GM21619 (cell line): ENCODE results near the gene DHRS3.
A peak's percentile ranks its signal among the peaks of the same experiment; 100 is the strongest.

Source experiments
- ATAC-seq: cut with Tn5 transposase; IDR thresholded peaks from one replicate; pipeline ENCODE4 v1.9.1; 2021; ENCODE audit not compliant: unreplicated experiment

The DHRS3 gene

DNA sequence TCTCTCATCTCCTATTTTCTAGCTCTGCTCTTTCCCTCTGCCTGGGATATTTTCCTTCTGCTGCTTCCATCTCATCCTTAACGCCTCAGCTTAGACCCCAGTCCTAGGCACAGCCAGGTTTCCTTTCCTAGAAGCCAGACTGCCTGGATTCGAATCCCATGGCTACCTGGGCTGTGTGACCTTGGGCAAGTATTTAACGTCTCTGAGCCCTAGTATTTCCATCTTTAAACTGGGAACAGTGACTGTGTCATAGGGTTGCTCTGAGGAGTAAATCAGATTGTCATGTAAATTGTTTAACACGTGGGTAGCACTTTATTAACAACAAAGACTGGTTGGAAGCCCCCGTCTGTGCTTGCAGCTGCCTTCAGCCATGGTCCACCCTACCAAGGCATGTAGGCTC lies 18.4 kb downstream of the DHRS3 start:
- no peak for ATAC-seq

DNA sequence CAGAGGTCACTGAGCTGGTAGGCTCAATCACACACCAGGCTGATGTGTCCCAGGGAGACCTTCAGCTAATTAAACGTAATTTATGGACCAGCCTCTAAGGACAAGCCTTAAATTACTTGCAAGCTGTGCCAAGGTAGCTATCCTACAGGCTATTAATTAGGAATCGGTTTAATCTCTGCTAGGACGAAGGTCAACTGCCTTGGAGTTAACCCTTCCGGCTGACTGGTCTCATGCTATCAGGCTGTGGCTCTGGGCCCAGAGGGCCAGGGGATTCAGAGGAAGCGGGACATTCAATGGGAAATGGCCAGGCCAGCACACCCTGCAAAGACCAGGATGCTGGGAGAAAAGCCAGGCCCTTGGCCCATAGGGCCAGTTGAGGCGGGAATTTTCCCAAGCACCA lies 19.0 kb downstream of the DHRS3 start:
- no peak for ATAC-seq

DNA sequence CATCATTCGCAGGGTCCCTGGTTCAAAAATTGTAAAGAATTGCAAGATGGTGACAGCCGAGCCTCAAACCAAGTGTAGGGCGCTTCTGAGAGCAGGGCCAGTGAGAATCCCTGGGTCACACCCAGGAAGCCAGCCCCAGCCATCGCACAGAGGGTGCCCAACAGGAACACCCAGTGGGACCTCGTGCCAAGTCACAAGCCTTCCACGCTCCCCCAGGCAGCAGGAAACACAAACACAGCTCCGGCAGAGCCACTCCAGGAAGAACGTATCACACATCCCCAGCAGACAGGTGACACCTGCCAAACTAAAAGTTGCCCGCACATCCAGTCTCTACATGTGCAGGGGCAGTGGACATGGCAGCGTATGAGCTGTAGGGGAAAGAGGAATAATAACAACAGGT lies 20.2 kb downstream of the DHRS3 start:
- no peak for ATAC-seq

DNA sequence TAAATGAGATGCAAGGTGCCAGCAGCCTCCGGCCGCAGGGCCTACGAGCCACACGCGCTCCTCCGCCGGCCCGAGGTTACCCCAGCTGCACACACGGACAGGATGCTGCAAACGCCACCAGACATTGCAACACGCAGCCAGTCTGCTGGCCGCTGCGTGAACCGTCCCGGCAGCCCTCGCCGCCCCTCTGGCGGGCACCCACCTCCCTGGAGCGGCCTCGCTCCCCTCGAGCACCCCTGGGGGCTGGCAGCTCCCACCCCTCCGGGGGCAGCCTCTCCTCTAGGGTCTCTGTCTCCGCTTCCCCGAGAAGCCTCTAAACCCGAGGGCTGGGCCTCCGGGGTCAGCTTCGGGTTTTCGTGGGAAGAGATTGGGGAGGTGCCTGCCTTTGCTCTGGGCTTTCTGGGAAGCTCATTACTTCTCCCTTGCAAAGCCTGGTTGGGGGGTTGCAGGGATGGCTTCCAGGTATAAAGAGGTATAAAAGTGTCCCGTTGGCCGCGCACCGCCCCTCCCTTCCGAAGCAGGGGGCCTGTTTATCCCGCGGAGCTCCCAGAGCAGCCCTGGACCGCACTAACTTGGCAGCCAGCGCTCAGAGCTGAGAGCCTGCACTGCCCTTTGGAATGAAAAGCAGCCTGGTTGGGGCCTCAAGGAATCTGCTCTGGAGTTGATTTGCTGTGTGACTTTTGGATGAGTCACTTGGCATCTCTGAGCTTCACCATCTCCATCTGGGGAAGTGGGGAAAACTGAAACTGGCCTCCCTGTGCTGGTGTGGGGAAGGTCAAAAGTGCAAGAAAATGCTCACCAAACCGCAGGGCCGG lies 21.8 kb downstream of the DHRS3 start:
- peak; percentile 69 for ATAC-seq

DNA sequence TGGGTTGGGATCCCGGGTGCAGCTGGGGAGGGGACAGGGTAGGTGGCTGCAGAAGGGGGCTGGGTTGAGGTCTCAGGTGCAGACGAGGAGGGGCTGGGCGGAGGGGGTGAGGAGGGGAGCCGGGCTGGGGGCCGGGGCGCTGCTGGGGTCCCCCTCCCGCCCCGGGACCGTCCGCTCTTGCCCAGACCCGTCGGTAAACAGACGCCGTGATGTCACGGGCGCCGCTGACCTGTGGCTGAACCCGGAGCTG lies 22.3 kb downstream of the DHRS3 start:
- ATAC-seq, result no peak

DNA sequence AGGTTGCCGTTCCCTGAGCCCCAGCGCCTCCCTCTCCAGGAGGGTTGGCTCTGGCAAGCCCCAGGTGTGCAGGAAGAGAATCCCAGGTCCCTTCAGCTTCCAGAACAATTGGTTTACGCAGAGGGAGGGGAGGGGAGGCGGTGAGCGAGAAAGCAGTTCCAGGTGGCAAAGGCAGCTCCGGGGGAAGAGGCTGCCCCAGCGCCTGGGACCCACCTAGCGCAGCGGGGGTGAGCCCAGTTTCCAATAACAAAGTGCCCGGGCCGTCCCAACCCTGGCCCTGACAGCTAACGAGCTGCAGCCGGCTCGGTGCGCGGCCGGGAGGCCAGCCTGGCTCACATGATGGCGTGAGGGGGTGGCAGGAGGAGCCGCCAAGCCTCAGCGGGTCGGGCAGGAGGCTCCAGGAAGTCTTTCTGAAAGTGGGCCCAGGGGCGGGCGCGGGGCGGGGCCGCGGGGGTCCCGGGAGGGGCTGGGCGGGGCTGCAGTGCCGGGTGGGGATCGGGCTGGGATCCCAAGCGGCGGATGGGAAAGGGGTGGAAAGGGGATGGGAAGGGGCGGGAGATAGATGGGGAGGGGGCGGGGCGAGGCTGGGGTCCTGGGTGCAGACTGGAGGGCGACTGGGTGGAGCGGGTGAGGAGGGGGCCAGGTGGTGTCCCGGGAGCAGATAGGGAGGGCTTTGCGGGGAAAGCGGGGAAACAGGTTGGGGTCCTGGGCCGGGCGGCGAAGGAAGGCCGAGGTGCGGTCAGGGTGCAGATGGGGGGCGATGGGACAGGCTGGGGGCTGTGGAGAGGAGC lies 22.8 kb downstream of the DHRS3 start:
- ATAC-seq, result no peak

DNA sequence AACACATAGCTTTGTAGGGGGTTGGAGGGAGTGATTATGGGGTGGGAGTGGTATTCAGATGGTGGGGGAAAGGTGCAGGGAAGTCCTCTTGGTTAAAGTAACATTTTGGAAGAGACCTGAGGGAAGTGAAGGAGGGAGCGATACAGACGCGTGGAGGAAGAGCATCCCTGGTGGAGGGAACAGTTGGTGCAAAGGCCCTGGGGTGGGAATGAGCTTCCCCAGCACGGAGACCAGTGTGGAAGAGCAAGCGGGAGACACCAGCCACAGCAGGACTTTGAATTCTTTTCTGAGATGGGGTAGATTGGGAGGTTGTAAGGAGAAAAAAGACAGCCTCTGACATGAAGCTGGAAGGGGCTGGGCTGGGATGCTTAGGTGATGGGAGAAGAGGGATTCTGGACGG lies 23.5 kb downstream of the DHRS3 start:
- ATAC-seq, result no peak

DNA sequence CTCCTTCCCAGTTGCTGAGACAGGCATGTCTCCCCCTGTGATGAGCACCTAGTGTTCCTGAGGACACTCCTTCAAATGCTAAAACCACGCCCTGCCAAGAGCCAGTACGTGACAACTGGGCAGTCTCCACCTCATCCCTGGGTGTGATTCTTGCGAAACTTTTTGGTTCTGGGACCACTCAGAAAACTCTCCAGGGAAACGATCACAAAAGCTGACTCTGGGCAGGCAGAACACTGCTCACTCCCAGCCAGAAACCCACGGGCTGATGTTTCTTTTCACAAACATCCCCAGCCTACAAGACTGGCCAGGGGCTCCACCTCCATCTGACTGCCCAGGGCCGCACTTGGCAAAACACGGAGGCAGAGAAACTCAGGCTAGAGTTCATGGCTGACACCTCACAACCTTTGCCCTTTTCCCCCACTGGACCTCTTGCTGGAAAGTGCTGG lies 24.4 kb downstream of the DHRS3 start:
- ATAC-seq, result no peak

DNA sequence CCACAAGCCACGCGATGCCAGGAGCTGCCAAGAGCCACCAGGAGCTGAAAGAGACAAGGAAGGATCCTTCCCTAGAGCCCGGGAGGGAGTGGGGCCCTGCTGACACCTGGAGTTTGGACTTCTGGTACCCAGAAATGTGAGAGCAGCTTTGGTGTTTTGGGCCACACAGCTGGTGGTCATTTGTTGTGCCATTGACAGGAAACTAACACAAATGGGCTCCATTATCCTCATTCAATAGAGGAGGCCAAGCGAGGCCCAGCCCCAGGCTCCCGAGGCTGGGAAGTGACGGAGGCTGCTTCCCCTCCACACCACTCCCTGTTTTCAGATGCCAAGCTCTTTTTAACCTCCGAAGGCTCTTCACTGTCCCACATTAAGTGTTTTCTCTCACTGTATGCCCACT lies 25.5 kb downstream of the DHRS3 start:
- ATAC-seq, result no peak

DNA sequence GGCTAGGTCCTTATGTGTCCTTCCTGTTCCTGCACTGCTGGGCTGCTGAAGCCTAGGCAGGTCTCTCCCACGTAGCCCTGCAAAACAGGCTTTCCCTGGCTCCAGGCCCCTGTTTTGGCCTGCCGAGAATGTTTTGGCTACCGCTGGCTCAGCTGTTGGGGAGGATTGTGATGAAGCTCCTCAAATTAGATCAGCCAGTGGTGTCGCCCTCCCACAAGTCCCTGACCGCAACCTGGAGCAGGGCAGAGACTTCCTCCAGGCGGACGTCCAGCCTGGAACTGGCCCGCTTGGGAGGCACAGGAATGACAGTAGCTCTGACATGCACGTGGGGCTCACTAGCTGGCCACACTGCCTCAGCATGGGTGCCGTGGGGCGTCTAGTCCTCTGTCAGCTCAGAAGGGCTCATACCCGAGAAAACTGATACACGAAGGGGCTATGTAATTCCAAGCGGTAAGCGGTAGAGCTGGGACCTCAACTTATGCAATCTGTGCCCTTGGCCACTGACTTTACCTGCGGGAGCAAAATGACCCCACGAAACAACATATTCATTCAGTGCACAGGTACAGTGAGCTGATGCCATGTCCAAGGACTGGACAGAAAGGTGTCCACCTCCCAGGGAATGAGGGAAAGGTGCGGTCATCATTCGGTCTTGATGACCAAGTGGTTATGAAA lies 26.6 kb downstream of the DHRS3 start:
- ATAC-seq, result no peak

DNA sequence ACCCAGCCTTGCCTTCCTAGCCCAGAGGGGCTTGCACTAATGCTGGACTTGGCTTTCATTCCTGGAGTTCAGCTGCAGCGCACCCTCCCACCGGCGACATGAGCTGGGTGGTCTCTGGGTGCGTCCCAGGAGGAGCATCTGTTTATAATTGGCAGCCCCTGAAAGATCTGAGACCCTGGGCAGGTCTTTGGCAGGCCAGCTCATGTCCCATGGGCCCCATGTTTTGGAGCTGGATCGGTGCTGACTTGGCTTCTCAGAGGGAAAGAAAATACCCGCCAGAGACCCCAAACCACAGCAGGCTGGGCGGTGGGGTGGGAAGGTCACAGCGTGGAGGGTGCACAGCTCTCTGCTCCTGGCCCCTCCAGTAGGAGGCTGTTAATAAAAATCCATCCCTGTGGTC lies 29.3 kb downstream of the DHRS3 start:
- ATAC-seq, result no peak

DNA sequence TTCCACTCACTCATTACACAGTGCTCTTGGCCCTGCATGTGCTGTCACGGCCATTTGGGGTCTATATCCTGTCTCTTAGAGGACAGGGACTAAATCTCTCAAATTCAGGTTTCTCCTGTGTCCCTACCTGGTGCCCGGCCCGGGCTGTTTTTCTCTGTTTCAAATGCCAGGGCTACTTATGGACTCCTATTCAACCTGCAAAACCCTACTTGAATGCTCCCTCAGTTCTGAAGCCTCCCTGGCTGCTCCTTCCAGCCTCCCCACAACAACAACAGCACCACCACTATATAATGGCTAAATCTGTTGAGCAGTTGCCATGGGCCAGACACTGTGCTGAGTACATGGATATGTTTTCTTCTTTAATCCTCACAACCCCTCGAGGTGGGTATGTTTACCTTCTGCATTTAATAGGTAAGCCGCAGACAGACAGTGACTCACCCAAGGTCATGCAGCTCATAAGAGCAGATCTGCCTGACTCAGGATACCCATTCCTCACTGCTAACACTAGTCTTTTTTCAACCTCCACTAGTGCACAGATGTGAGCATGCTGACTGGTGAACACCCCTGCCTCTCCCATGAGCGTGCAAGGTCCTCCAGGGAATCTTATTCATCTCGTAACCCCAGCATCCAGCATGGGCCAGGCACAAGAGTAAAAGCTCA lies 29.9 kb downstream of the DHRS3 start:
- no peak for ATAC-seq

DNA sequence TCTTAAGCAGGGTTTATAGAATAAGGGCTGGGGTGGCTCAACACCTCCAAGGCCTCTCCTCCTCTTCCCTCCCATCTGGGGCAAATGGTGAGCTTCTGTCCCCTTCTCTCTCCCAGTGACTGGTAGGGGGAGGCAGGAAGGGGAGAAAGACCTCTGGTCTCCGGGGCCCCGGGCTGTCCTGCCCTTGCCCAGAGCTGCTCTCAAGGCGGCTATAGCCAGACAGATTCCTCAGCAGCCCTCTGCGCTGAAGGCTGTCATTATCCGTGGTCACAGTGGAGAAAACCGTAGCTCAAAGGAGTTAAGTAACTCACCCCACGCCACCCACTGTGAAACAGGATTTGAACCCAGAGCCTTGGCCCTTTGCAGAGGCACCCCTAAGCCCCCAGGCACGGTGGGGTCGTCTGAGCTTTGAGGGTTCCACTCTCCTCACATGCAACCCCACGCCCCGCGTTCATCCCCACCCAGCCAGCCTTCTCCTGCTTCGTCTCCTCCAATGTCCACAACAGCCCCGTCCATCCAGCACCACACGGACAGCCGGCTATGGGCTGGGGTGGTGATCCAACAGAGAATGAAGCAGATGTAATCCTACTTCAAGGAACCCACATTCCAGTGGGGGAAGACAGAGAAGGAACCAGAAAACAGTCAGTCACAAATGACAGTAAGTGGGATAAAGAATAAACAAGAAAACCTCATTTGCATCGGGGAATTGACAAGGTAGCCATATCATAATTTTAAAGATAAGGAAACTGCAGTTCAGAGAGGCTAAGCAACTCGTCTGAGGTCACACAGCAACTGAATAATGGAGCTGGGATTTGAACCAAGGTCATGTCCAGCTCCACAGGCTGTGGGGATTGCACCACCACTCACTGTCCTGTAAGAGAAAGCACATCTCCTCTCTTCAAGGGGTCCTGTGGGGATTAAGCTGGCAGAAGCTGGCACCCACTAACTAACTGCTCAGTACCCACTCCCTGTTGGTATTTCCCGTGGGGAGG lies 31.8 kb downstream of the DHRS3 start:
- ATAC-seq, result no peak

DNA sequence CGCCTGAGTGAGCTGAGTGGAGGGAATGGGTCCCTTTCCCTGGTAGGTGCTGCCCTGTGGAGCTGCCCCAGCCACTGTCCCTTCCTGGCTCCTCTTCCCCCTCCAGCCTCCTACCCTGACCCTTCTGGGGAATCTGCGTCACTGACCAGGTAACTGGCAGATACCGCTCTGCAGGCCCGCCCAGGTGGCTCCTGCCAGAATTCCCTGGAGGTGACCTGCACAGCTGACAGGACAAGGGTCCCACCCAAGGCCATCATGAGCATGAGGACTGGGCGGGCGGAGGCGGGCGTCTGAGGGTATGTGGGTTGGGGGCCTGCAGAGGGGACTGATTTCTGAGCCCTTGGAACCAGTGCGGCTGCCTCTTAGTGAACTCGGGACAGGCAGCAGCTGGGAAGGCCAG lies 32.5 kb downstream of the DHRS3 start:
- no peak for ATAC-seq

DNA sequence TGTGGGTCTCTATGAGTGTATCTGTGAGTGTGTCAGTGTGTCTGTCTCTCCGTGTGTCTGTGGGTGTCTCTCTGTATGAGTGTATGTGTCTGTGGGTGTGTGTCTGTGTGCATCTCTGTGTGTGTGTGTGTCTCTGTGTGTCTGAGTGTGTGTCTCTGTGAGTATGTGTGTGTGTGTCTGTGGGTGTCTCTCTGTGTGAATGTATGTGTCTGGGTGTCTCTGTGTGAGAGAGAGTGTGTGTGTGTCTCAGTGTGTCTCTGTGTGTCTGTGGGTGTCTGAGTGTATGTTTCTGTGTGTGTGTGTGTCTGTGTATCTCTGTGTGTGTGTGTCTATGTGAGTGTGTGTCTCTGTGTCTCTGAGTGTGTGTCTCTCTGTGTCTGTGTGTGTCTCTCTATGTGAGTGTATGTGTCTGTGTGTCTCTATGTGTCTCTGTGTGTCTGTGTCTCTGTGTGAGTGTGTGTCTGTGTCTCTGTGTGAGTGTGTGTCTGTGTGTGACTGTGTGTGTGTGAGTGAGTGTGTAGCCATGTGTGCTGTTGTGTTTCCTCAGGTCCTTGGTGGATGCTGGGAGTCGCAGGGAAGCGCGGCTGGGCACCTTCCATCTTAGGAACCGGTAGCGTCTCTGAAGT lies 33.0 kb downstream of the DHRS3 start:
- ATAC-seq, result no peak

DNA sequence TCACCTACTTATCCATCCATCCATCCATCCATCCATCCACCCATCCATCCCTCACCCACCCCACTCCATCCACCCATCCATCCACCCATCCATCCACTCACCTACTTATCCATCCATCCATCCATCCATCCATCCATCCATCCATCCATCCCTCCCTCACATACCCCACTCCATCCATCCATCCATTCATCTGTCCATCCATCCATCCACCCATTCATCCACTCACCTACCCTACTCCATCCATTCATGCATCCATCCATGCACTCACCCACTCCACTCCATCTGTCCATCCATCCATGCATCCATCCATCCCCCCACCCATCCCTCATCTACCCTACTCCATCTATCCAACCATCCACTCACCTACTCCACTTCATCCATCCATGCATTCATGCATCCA lies 34.5 kb downstream of the DHRS3 start:
- no peak for ATAC-seq

DNA sequence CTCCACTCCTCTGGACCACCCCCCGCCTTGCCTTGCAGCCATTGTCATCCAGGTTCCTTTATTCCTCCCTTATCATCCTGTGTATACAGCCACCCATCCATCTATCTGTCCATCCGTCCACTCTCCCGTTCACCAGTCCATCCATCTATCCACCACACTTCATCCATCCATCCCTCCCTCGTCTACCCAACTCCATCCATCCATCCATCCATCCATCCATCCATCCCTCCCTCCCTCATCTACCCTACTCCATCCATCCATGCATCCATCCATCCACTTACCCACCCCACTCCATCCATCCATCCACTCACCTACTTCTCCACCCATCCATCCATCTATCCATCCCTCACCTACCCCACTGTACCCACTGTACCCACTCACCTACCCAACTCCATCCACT lies 35.4 kb downstream of the DHRS3 start:
- ATAC-seq, result no peak

DNA sequence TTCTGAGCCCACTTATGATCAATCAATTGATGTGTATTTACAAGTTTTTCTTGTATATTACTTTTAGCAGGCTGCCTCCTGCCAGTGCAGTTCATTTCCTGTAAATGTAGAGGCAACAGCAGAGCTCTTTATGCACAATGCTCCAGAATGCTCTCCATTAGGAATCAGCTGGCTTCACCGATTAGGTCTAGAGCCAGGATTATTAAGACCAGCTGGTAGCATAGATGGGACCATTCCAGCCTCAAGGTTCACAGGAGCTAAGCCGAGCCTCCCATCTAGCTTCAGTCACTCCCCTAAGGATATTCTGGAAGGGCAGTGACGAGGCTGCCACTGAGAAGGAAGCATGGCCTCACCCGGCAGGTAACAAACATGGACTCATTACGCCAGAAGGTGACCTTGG lies 36.8 kb downstream of the DHRS3 start:
- no peak for ATAC-seq

DNA sequence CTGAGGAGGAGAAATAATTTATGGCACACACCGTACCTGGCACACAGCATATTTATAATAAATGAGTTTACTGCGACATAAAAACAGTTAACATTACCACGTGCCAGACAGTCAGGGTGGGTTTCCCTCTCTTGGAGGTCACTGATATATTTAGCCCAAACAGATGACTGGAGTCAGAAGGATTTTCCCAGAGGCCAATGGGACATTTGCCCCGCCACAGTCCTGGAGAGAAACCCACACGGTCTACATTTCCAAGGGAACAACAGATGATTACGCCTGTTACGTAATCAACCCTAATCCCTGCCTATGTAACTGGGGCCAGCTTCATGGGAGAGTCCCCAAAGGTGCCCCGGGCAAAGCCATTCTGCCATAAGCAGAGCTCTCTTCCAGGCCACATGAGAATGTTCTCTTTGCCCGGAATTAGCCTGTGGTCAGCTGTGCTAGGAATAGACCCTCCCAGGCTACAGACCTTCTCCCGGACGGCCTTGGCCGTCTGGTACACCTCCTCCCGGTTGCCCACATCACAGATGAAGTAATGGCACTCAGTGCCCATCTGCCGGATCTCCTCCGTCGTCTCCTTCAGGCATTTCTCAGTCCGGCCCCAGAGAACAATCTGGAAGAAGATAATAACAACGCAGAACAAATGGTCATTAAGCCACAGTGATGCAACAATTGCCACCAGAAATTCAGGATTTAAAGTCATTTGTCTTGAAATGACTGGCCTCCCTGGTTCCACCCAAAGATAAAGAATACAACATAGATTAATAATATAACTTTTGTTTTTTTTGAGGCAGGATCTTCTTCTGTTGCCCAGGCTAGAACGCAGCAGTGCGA lies 37.7 kb downstream of the DHRS3 start:
- ATAC-seq, result no peak
